HG03439 (cell line): ENCODE data around the gene DNM3.

ENCODE experiments used
- ATAC-seq: cut with Tn5 transposase; IDR thresholded peaks from one replicate; pipeline ENCODE4 v1.9.1; 2021; ENCODE audit warnings: mild to moderate bottlenecking, moderate library complexity; ENCODE audit not compliant: unreplicated experiment

DNM3 gene

GRCh38 chr1:171966426-171967220 is 125.3 kb downstream of the DNM3 start:
- ATAC-seq, result no peak

GRCh38 chr1:171969226-171969625 is 127.9 kb downstream of the DNM3 start:
- no peak for ATAC-seq

GRCh38 chr1:171969813-171970212 is 128.5 kb downstream of the DNM3 start:
- ATAC-seq, result no peak

GRCh38 chr1:171972846-171973245 is 131.5 kb downstream of the DNM3 start:
- ATAC-seq, result no peak

- no peak for ATAC-seq
Measured at GRCh38 chr1:171973421-171973820, 132.1 kb downstream of the DNM3 start.

- no peak for ATAC-seq
Measured at GRCh38 chr1:171981303-171981702, 140.0 kb downstream of the DNM3 start.

- ATAC-seq, result no peak
Measured at GRCh38 chr1:171983584-171983983, 142.3 kb downstream of the DNM3 start.

GRCh38 chr1:171984262-171984661 is 143.0 kb downstream of the DNM3 start:
- no peak for ATAC-seq

- ATAC-seq, result no peak
Measured at GRCh38 chr1:171984850-171985485, 143.7 kb downstream of the DNM3 start.

GRCh38 chr1:171985639-171986038 is 144.3 kb downstream of the DNM3 start:
- no peak for ATAC-seq

GRCh38 chr1:171988243-171988885 is 147.1 kb downstream of the DNM3 start:
- no peak for ATAC-seq

- no peak for ATAC-seq
Measured at GRCh38 chr1:171990371-171990770, 149.1 kb downstream of the DNM3 start.

GRCh38 chr1:171994293-171994692 is 153.0 kb downstream of the DNM3 start:
- ATAC-seq, result no peak

- ATAC-seq, result no peak
Measured at GRCh38 chr1:171995573-171995972, 154.3 kb downstream of the DNM3 start.

GRCh38 chr1:171997936-171998335 is 156.6 kb downstream of the DNM3 start:
- ATAC-seq, result no peak

GRCh38 chr1:171998711-171999110 is 157.4 kb downstream of the DNM3 start:
- no peak for ATAC-seq

GRCh38 chr1:171999756-172000155 is 158.5 kb downstream of the DNM3 start:
- no peak for ATAC-seq

- ATAC-seq, result no peak
Measured at GRCh38 chr1:172001288-172001687, 160.0 kb downstream of the DNM3 start.

- no peak for ATAC-seq
Measured at GRCh38 chr1:172002725-172003345, 161.5 kb downstream of the DNM3 start.

GRCh38 chr1:172003766-172004530 is 162.7 kb downstream of the DNM3 start:
- ATAC-seq, result no peak

GRCh38 chr1:172004671-172005070 is 163.4 kb downstream of the DNM3 start:
- ATAC-seq, result no peak
